A172 (cell line): ENCODE data around the gene MRPS35. TPM values are rescaled to one million over a fixed set of nuclear protein-coding genes. Genes with fewer than 3 reads are reported as not detected.

Experiments used
- DNase-seq: peaks from one replicate; pipeline ENCODE4 v3.0.0-alpha.2; 2015; ENCODE audit warnings: low spot score
- total RNA-seq: library from RNA; depleted of rRNA; stranded (reverse); fragments of >200 nt; shearing (Covaris generic); gene quantifications from 2 replicates; pipeline ENCODE4 v1.2.3, GENCODE V29; 2014

MRPS35 gene
- total RNA-seq, 1 experiment from 2014 or later, result 106 TPM

GRCh38 chr12:27772328-27773049 is 61.9 kb downstream of the MRPS35 start:
- peak; percentile 41 for DNase-seq

GRCh38 chr12:27777141-27777540 is 66.5 kb downstream of the MRPS35 start:
- DNase-seq, result no peak

- no peak for DNase-seq
These were observed 67.6 kb downstream of the MRPS35 start for GRCh38 chr12:27778206-27778605.

- no peak for DNase-seq
These were observed 68.8 kb downstream of the MRPS35 start for GRCh38 chr12:27779416-27779919.

- DNase-seq, result peak; percentile 23
These were observed 69.4 kb downstream of the MRPS35 start, which contains the start of the genes KLHL42 and MANSC4 for GRCh38 chr12:27779920-27780611. KLHL42 (plus strand) TSS chr12:27780233; CDS start chr12:27780331, 98 bp downstream. MANSC4 (minus strand) TSS chr12:27780236; CDS start chr12:27771276, 8,960 bp downstream.

GRCh38 chr12:27780612-27781408 is 70.2 kb downstream of the MRPS35 start:
- no peak for DNase-seq

- DNase-seq, result no peak
These were observed 71.0 kb downstream of the MRPS35 start for GRCh38 chr12:27781680-27782079.

GRCh38 chr12:27782481-27782880 is 71.8 kb downstream of the MRPS35 start:
- no peak for DNase-seq

GRCh38 chr12:27785882-27786570 is 75.4 kb downstream of the MRPS35 start:
- no peak for DNase-seq

- DNase-seq, result no peak
These were observed 76.9 kb downstream of the MRPS35 start for GRCh38 chr12:27787559-27787958.

- no peak for DNase-seq
These were observed 79.5 kb downstream of the MRPS35 start for GRCh38 chr12:27790179-27790578.

GRCh38 chr12:27794818-27795584 is 84.4 kb downstream of the MRPS35 start:
- DNase-seq, result no peak

- DNase-seq, result no peak
These were observed 85.5 kb downstream of the MRPS35 start for GRCh38 chr12:27796128-27796527.

GRCh38 chr12:27797301-27798025 is 86.8 kb downstream of the MRPS35 start:
- DNase-seq, result no peak

- no peak for DNase-seq
These were observed 90.2 kb downstream of the MRPS35 start for GRCh38 chr12:27800819-27801218.

GRCh38 chr12:27801630-27802029 is 91.0 kb downstream of the MRPS35 start:
- DNase-seq, result no peak

- no peak for DNase-seq
These were observed 91.9 kb downstream of the MRPS35 start for GRCh38 chr12:27802511-27802910.

- DNase-seq, result no peak
These were observed 92.3 kb downstream of the MRPS35 start for GRCh38 chr12:27802936-27803335.

GRCh38 chr12:27805238-27805637 is 94.6 kb downstream of the MRPS35 start:
- DNase-seq, result no peak
